ENCODE results near the gene IRF4.

Gene IRF4

GRCh38 chr6:451336-451735 is 59.8 kb downstream of the IRF4 start:
- Histone ChIP-seq H3K79me1 (ENCODE audit: low read length) (no peaks in the 10 kb centered on the region), H3K9me3 (ENCODE audit: insufficient read depth, low read depth, low read length) (peaks cover 19% of the 10 kb centered on the region), H3K23ac (ENCODE audit: low read length) (peak overlapping the region; percentile 62), H4K8ac (ENCODE audit: low read depth, low read length) (no peak overlapping the region), H3K18ac (ENCODE audit: low read length) (no peak overlapping the region), H2BK120ac (ENCODE audit: insufficient read depth, low read length, poor library complexity) (no peak overlapping the region), H3K79me2 (ENCODE audit: control insufficient read depth, insufficient read depth, low read length, poor library complexity) (no peaks in the 10 kb centered on the region), H2BK5ac (ENCODE audit: low read depth, low read length, poor library complexity) (no peak overlapping the region), H3K4me2 (ENCODE audit: low read length) (no peak overlapping the region), H2AK5ac (ENCODE audit: low read length) (no peak overlapping the region), H2AFZ (ENCODE audit: insufficient read depth, low read length, poor library complexity) (no peak overlapping the region), H3K27ac (ENCODE audit: low read depth, low read length) (no peak overlapping the region), H3K4me1 (ENCODE audit: control insufficient read depth in 1 of 2, insufficient read depth in 2 of 2, low read length in 2 of 2) (no peaks in the 10 kb centered on the region), H4K12ac (ENCODE audit: low read depth, low read length) (no peak overlapping the region), H3K9ac (ENCODE audit: low read length) (no peak overlapping the region), H2BK12ac (ENCODE audit: low read length) (no peak overlapping the region), H3K27me3 (ENCODE audit: insufficient read depth, low read length) (no peaks in the 10 kb centered on the region), H3K36me3 (ENCODE audit: control insufficient read depth in 1 of 2, insufficient read depth in 2 of 2, low read length in 2 of 2) (no peaks in the 10 kb centered on the region), H4K91ac (ENCODE audit: low read depth, low read length) (no peak overlapping the region), H3K4ac (ENCODE audit: low read depth, low read length) (no peak overlapping the region), H3K14ac (ENCODE audit: low read length) (no peak overlapping the region), H3K4me3 (ENCODE audit: low read depth, low read length) (no peak overlapping the region)
- DNase-seq = no peak
- WGBS (ENCODE audit: extremely low coverage, insufficient coverage, insufficient read length) = no CpG with 5 or more reads among the region's 12 CpGs

GRCh38 chr6:451847-452246 is 60.3 kb downstream of the IRF4 start:
- peaks cover 19% of the 10 kb centered on the region for H3K9me3 ChIP-seq (ENCODE audit: insufficient read depth, low read depth, low read length)
- H4K8ac ChIP-seq (ENCODE audit: low read depth, low read length) = no peak overlapping the region
- H3K23ac ChIP-seq (ENCODE audit: low read length) = no peak overlapping the region
- H3K27ac ChIP-seq (ENCODE audit: low read depth, low read length) = no peak overlapping the region
- no peak overlapping the region for H2BK5ac ChIP-seq (ENCODE audit: low read depth, low read length, poor library complexity)
- DNase-seq = no peak
- H3K36me3 ChIP-seq (ENCODE audit: control insufficient read depth in 1 of 2, insufficient read depth in 2 of 2, low read length in 2 of 2) = no peaks in the 10 kb centered on the region
- no peak overlapping the region for H3K4me3 ChIP-seq (ENCODE audit: low read depth, low read length)
- no peak overlapping the region for H4K12ac ChIP-seq (ENCODE audit: low read depth, low read length)
- H3K18ac ChIP-seq (ENCODE audit: low read length) = no peak overlapping the region
- H3K9ac ChIP-seq (ENCODE audit: low read length) = peak overlapping the region; percentile 49
- no peaks in the 10 kb centered on the region for H3K27me3 ChIP-seq (ENCODE audit: insufficient read depth, low read length)
- H3K14ac ChIP-seq (ENCODE audit: low read length) = no peak overlapping the region
- no peak overlapping the region for H2BK12ac ChIP-seq (ENCODE audit: low read length)
- no peak overlapping the region for H2AFZ ChIP-seq (ENCODE audit: insufficient read depth, low read length, poor library complexity)
- H2AK5ac ChIP-seq (ENCODE audit: low read length) = no peak overlapping the region
- no peak overlapping the region for H4K91ac ChIP-seq (ENCODE audit: low read depth, low read length)
- no peaks in the 10 kb centered on the region for H3K79me1 ChIP-seq (ENCODE audit: low read length)
- no peak overlapping the region for H2BK120ac ChIP-seq (ENCODE audit: insufficient read depth, low read length, poor library complexity)
- H3K79me2 ChIP-seq (ENCODE audit: control insufficient read depth, insufficient read depth, low read length, poor library complexity) = no peaks in the 10 kb centered on the region
- H3K4me1 ChIP-seq (ENCODE audit: control insufficient read depth in 1 of 2, insufficient read depth in 2 of 2, low read length in 2 of 2) = no peaks in the 10 kb centered on the region
- H3K4me2 ChIP-seq (ENCODE audit: low read length) = no peak overlapping the region
- H3K4ac ChIP-seq (ENCODE audit: low read depth, low read length) = no peak overlapping the region
- WGBS (ENCODE audit: extremely low coverage, insufficient coverage, insufficient read length) = no CpG with 5 or more reads among the region's 8 CpGs

GRCh38 chr6:452301-453067 is 60.9 kb downstream of the IRF4 start:
- H3K4me1 ChIP-seq (ENCODE audit: control insufficient read depth in 1 of 2, insufficient read depth in 2 of 2, low read length in 2 of 2) = no peaks in the 10 kb centered on the region
- no peak overlapping the region for H2AK5ac ChIP-seq (ENCODE audit: low read length)

GRCh38 chr6:453152-453551 is 61.6 kb downstream of the IRF4 start:
- Histone ChIP-seq H3K79me2 (ENCODE audit: control insufficient read depth, insufficient read depth, low read length, poor library complexity) (no peaks in the 10 kb centered on the region), H4K12ac (ENCODE audit: low read depth, low read length) (no peak overlapping the region), H3K79me1 (ENCODE audit: low read length) (no peaks in the 10 kb centered on the region)

More at GRCh38 chr6:452301-453067, 60.9 kb downstream of the IRF4 start:
- Histone ChIP-seq H3K36me3 (ENCODE audit: control insufficient read depth in 1 of 2, insufficient read depth in 2 of 2, low read length in 2 of 2) (no peaks in the 10 kb centered on the region), H3K79me1 (ENCODE audit: low read length) (no peaks in the 10 kb centered on the region), H3K14ac (ENCODE audit: low read length) (no peak overlapping the region), H3K9ac (ENCODE audit: low read length) (no peak overlapping the region), H3K27me3 (ENCODE audit: insufficient read depth, low read length) (no peaks in the 10 kb centered on the region), H3K4ac (ENCODE audit: low read depth, low read length) (no peak overlapping the region), H3K79me2 (ENCODE audit: control insufficient read depth, insufficient read depth, low read length, poor library complexity) (no peaks in the 10 kb centered on the region), H2AFZ (ENCODE audit: insufficient read depth, low read length, poor library complexity) (no peak overlapping the region), H3K23ac (ENCODE audit: low read length) (no peak overlapping the region), H4K91ac (ENCODE audit: low read depth, low read length) (no peak overlapping the region), H3K27ac (ENCODE audit: low read depth, low read length) (no peak overlapping the region), H3K9me3 (ENCODE audit: insufficient read depth, low read depth, low read length) (peaks cover 21% of the 10 kb centered on the region), H2BK5ac (ENCODE audit: low read depth, low read length, poor library complexity) (no peak overlapping the region), H4K8ac (ENCODE audit: low read depth, low read length) (no peak overlapping the region), H4K12ac (ENCODE audit: low read depth, low read length) (no peak overlapping the region), H3K18ac (ENCODE audit: low read length) (no peak overlapping the region), H3K4me3 (ENCODE audit: low read depth, low read length) (peak overlapping the region; percentile 32), H3K4me2 (ENCODE audit: low read length) (no peak overlapping the region), H2BK12ac (ENCODE audit: low read length) (no peak overlapping the region), H2BK120ac (ENCODE audit: insufficient read depth, low read length, poor library complexity) (no peak overlapping the region)
- WGBS (ENCODE audit: extremely low coverage, insufficient coverage, insufficient read length) = no CpG with 5 or more reads among the region's 9 CpGs
- DNase-seq = peak in 1 of 2 donors; percentile 70

More at GRCh38 chr6:453152-453551, 61.6 kb downstream of the IRF4 start:
- Histone ChIP-seq H3K4ac (ENCODE audit: low read depth, low read length) (no peak overlapping the region), H4K91ac (ENCODE audit: low read depth, low read length) (no peak overlapping the region), H3K27ac (ENCODE audit: low read depth, low read length) (no peak overlapping the region), H3K4me3 (ENCODE audit: low read depth, low read length) (peak overlapping the region; percentile 44), H4K8ac (ENCODE audit: low read depth, low read length) (no peak overlapping the region), H2BK120ac (ENCODE audit: insufficient read depth, low read length, poor library complexity) (no peak overlapping the region), H2BK12ac (ENCODE audit: low read length) (no peak overlapping the region), H2AFZ (ENCODE audit: insufficient read depth, low read length, poor library complexity) (no peak overlapping the region), H2BK5ac (ENCODE audit: low read depth, low read length, poor library complexity) (no peak overlapping the region), H3K4me2 (ENCODE audit: low read length) (no peak overlapping the region), H3K18ac (ENCODE audit: low read length) (no peak overlapping the region), H3K9ac (ENCODE audit: low read length) (no peak overlapping the region), H2AK5ac (ENCODE audit: low read length) (no peak overlapping the region), H3K27me3 (ENCODE audit: insufficient read depth, low read length) (no peaks in the 10 kb centered on the region), H3K36me3 (ENCODE audit: control insufficient read depth in 1 of 2, insufficient read depth in 2 of 2, low read length in 2 of 2) (no peaks in the 10 kb centered on the region), H3K23ac (ENCODE audit: low read length) (no peak overlapping the region), H3K14ac (ENCODE audit: low read length) (no peak overlapping the region), H3K9me3 (ENCODE audit: insufficient read depth, low read depth, low read length) (peaks cover 21% of the 10 kb centered on the region), H3K4me1 (ENCODE audit: control insufficient read depth in 1 of 2, insufficient read depth in 2 of 2, low read length in 2 of 2) (no peaks in the 10 kb centered on the region)
- no CpG with 5 or more reads among the region's 13 CpGs for WGBS (ENCODE audit: extremely low coverage, insufficient coverage, insufficient read length)
- DNase-seq = peak in 1 of 2 donors; percentile 71

Data from trophoblast cell (in vitro differentiated cells and primary cell).